HG03469 (cell line): ENCODE measurements around the gene PURB.
"Not testable (repeated sequence)": the region's sequence is repeated elsewhere in the genome, so short reads cannot be mapped to it uniquely, and the experiment has no call there.

ENCODE experiments used
- ATAC-seq: cut with Tn5 transposase; IDR thresholded peaks from one replicate; pipeline ENCODE4 v1.9.1; 2021; ENCODE audit warnings: mild to moderate bottlenecking, moderate library complexity, moderate number of reproducible peaks; ENCODE audit not compliant: unreplicated experiment

The PURB gene

GRCh38 chr7:44854644-44855364 is 30.5 kb downstream of the PURB start:
- no peak for ATAC-seq

- ATAC-seq: no peak
These were observed 31.9 kb downstream of the PURB start for GRCh38 chr7:44853391-44853790.

DNA sequence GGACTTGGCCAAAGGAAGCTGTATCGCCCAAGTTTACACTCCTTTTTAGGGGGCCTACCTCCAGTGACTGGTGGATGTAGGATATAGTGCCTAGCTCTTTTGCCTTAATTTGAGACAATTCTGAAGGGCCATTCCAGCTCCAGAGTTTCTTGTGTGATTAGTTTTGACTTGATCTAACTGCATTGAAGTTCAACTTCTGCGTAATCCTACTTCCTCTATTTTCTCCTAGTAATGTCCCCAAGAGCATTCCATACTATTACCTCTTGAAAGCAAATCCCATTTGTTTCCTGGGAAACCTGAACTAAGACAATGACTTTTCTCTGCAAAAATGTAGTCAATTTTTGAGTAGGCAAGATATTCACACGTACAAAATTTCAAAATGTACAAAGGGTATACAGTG is 32.7 kb downstream of the PURB start:
- ATAC-seq: no peak

DNA sequence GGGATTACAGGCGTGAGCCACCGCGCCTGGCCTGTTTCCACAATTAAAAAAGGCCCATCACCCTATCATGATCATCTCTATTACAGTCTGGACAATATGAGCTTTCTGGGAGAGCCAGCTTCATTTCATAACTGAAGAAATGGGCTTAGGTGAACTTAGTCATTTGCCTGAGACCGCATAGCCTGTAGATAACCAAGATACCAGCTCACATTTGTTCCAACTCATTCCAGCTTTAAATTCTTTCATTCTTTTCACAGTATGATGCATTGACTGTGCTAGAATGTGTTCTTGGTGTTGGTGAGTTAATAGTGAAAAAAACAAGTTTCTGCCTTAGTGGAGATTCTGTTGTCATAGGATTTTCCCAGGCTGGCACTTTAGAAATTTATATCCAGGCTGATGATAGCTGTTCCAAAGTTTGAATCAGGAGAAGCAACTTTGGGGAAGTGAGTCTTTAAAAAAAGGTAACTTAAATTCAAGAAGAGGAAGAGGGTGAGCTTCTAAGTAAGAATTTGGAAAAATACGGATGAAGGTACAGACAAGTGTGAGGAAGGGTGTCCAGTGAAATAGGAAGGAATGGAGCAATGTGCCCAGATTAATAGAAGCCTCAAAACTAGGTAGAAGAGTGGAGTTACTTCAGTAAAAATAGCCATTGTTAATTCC is 35.3 kb downstream of the PURB start:
- ATAC-seq: no peak

DNA sequence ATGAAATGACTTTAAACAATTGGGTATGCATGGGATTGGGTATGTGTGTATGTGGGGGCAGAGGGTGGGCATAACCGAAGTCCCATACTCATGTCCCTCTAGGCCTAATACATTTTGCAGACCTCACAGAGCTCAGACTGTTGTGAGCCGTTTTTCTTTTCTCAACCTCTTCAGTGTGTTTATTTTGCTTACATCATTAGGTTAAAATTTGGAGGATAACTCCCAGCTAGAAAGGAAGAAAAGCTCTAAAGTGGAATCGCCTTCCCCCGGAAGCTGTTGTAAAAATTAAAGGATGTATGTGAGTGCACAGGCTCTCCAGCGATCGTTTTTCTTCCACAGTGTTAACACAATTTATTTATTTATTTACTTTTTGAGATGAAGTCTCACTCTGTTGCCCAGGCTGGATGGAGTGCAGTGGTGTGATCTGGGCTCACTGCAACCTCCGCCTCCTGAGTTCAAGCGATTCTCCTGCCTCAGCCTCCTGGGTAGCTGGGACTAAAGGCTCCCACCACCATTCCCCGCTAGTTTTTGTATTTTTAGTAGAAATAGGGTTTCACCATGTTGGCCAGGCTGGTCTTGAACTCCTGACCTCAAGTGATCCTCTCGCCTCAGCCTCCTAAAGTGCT is 36.0 kb downstream of the PURB start:
- ATAC-seq: no peak

DNA sequence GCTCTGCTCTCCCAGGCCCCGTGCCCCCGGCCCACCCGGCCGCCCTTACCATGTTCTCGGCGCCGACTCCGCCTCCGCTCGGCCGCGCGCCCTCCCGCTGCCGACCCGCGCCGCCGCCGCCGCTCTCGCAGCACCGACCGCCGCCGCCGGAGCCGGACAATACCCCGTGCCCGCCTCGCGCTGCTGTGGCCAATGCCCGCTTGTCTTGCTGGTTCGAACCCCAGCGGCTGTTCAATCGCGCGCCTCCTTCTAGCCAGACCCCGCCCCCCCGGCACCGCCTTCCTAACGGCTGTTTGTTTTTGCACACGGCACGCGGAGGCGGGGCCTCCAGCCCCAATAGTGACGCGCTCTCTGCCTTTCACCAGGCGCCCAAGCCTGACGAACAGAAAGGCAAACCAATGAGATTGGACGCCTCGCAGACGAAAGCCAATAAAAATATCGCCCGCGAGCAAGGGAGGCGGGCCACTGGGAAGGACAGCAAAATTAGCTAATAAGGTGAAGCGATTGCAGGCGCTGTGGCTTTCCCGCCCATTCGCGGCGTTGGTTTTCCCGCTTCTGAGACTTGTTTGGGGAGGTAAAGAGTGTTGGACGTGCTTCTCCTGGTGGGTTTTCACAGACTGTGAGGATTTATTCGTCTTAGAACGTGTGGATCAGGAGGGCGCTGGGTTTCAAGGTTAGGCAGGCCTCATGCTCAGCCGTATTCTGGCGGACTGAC is 37.3 kb downstream of the PURB start, which contains the start of gene H2AZ2:
Gene H2AZ2 (minus strand): TSS at position 168 of the 715 bp plus-strand sequence. CDS start 116 bp downstream, at position 52.
- peak; percentile 72 for ATAC-seq

- ATAC-seq: peak; percentile 39
These were observed 37.8 kb downstream of the PURB start for GRCh38 chr7:44847509-44847919.

- ATAC-seq: no peak
These were observed 38.4 kb downstream of the PURB start for GRCh38 chr7:44846816-44847508.

- ATAC-seq: not testable (repeated sequence)
These were observed 38.9 kb downstream of the PURB start for GRCh38 chr7:44846390-44846789.

GRCh38 chr7:44845451-44845850 is 39.9 kb downstream of the PURB start:
- ATAC-seq: no peak

GRCh38 chr7:44843440-44843839 is 41.9 kb downstream of the PURB start:
- not testable (repeated sequence) for ATAC-seq

DNA sequence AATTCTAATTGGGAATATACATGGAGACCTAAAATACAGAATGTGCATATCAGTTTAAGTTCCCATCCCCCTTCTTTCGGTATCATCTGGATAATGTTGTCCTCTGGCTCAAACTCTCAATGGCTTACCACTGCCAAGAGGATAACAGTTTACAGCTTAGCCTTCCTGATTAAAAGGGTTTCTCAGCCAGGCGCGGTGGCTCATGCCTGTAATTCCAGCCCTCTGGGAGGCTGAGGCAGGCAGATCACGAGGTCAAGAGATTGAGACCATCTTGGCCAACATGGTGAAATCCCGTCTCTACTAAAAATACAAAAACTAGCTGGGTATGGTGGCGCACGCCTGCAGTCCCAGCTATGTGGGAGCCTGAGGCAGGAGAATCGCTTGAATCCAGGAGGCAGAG is 42.7 kb downstream of the PURB start:
- ATAC-seq: not testable (repeated sequence)

GRCh38 chr7:44838751-44839150 is 46.6 kb downstream of the PURB start:
- no peak for ATAC-seq

GRCh38 chr7:44827567-44827966 is 57.8 kb downstream of the PURB start:
- ATAC-seq: no peak
